C4-2B (cell line): Measurements from ENCODE around the gene RNF141.

Experiments
- H3K27ac ChIP-seq: fragments of 450-650 bp; 2 replicates; pipeline ENCODE4 v1.5.1; 2017
- CTCF ChIP-seq: fragments of 450-650 bp; conservative IDR thresholded peaks from 2 replicates; pipeline ENCODE4 v1.5.1; 2017; ENCODE audit warnings: mild to moderate bottlenecking
- ZFX ChIP-seq: fragments of 450-650 bp; IDR thresholded peaks from 2 replicates; pipeline ENCODE4 v1.6.1; 2017

The RNF141 gene

DNA sequence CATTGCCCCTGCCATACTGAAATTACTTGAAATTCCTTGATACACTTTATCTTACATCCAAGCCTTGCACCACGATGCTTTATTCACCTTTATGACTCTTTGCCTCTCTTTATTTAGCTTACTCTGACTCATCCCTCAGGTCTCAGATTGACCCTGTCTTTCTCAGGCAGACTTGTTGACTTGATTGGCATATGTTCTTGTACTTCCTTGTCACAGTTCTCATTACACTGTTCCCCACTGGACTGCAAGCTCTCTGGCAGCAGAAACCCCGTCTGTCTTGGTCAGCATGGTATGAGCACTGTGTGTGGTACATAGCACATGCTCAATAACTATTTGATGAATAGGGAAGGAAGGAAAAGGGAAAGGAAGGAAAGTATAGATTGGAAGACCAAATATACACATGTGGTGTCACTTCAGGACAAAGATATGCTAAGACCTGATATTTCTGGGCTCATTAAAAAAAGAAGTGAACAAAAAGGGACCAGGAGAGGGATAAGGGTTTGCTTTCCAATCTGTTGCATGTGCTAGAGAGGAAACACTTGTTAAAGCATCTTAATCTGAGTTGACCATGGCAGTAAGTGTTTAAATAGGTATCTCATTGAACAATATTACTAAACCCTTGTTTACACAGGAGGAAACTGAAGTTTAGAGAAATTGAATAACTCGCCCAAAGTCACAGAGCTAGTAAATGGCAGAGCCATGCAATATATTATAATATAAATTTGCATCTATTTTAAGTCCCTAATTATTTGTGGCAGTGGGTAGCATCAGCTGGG, 20.2 kb upstream of the RNF141 start:
- no peak overlapping the region for H3K27ac ChIP-seq
- TF ChIP-seq ZFX (no peak), CTCF (no peak)

- no peak overlapping the region for H3K27ac ChIP-seq
- TF ChIP-seq CTCF (no peak), ZFX (no peak)
Observed at GRCh38 chr11:10558288-10558687, 17.3 kb upstream of the RNF141 start.

DNA sequence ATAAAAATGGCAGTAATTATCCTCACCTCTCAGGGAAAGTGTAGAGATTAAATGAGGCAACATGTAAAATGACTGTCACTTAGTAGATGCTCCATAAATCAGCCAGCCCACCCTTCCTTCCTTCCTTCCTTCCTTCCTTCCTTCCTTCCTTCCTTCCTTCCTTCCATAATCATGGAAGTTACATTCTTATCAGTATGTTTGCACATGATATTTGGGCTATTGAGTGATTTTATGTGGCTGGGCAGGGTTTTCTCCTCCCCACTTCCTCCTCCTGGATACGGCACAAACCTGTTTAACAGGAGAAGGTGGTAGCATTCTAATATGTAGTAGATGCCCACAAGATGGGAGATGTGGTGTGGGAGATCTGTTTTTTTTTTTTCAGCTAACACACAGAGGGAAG, 15.6 kb upstream of the RNF141 start:
- H3K27ac ChIP-seq: no peak overlapping the region
- TF ChIP-seq ZFX: no peak
- no peak for TF ChIP-seq CTCF

- no peak overlapping the region for H3K27ac ChIP-seq
- no peak for TF ChIP-seq ZFX
- TF ChIP-seq CTCF: no peak
Observed at GRCh38 chr11:10551845-10552352, 10.9 kb upstream of the RNF141 start.

- TF ChIP-seq CTCF: no peak
- no peak for TF ChIP-seq ZFX
- no peak overlapping the region for H3K27ac ChIP-seq
Observed at GRCh38 chr11:10551290-10551592, 10.3 kb upstream of the RNF141 start.

GRCh38 chr11:10550503-10551289, 9.7 kb upstream of the RNF141 start:
- no peak overlapping the region for H3K27ac ChIP-seq
- TF ChIP-seq CTCF (no peak), ZFX (no peak)
